ENCODE measurements around the gene ECI1. TPM values are rescaled to one million over a fixed set of nuclear protein-coding genes. Genes with fewer than 3 reads are reported as not detected.
"Not testable (repeated sequence)": the region's sequence is repeated elsewhere in the genome, so short reads cannot be mapped to it uniquely, and the experiment has no call there.

The ECI1 gene
- total RNA-seq, 4 donors from 2014 or later, result 37.1 to 69.9 (median 54.5) TPM

DNA sequence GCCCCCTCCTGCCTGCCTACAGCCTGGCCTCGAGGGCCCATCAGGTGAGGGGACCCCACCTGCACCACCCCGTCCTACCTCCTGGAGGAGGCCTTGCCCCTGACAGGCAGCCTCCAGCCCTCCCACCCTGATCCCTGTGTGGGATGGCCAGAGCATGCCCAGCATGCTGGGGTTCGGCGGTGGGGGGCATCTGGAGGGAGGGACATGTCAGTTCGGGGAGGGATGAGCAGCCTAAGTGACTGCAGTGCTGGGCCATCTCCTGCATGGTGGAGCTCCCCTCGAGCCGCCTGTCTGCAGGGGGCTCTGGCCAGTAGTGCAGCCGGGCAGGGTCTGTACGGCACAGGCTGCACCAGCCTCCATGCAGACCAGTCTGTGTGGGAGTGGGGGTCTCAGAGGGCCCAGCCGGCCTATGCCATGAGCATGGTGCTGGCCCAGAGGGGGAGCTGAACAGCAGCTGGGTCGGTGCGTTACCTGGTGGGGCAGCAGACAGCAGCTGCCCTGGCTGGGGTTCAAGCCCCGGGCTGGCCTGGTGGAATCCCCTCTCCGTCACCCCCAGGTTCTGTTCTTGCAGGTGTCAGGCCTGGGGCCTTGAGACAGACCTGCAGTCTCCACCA is 20.6 kb upstream of the ECI1 start:
- no peak overlapping the region for H3K4me3 ChIP-seq (ENCODE audit: low read depth, poor library complexity, severe bottlenecking)
- intact Hi-C loops (cut with DNase I; ENCODE audit: low total_unique reads), result no loop called here
- TF ChIP-seq POLR2A (IDR thresholded peaks at IDR 0.05), result no peak
- no peak for DNase-seq (ENCODE audit: low spot score in 2 of 2)
- 90 to 93% methylated on average over 8 to 12 of the region's 14 CpGs for WGBS, 2 donors

DNA sequence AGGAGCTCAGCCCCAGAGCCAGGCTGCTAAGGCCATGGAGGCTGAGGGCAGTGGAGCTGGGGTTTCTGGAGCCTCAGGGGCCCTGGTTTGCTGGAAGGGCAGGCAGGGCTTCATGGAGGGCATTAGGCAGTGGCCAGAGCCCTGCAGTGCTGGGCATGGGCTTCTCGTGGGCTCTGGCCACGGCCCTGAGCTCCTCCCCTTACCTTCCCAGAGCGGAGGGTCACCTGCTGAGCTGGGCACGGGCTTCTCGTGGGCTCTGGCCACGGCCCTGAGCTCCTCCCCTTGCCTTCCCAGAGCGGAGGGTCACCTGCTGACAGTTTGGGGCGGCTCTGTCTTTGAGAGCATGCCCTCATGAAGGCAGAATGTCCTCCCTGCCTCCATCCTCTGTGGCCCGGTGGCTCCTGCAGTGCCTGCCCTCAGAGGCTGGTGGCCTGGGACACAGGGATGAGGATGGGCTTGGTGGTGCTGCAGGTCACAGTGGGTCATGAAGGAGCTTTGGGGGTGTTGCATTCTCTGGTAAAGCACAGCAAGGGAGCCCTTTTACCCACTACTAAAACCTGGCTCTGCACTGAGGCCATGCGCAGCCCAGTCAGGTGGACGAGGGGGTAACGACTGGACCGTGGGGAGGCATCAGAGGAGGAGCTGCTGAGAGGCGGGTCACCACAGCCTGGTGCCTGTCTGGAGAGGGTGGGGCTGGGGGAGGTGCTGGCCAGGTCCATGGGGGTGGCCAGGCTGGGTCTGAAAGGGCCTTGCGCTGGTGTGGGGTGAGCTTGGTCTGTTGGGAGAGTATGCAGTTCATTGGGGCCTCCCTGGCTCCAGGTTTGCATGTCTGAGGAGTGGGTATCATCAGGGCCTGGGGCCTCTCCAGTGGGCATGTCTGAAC is 19.4 kb upstream of the ECI1 start:
- WGBS, 2 donors, result 76 to 85% methylated on average over 14 to 15 of the region's 15 CpGs
- intact Hi-C loops (cut with DNase I; ENCODE audit: low total_unique reads), result no loop called here
- TF ChIP-seq CTCF (IDR thresholded peaks at IDR 0.05) (no peak), POLR2A (IDR thresholded peaks at IDR 0.05) (no peak)
- H3K4me3 ChIP-seq (ENCODE audit: low read depth, poor library complexity, severe bottlenecking), result no peak overlapping the region
- DNase-seq (ENCODE audit: low spot score in 2 of 2), result no peak

DNA sequence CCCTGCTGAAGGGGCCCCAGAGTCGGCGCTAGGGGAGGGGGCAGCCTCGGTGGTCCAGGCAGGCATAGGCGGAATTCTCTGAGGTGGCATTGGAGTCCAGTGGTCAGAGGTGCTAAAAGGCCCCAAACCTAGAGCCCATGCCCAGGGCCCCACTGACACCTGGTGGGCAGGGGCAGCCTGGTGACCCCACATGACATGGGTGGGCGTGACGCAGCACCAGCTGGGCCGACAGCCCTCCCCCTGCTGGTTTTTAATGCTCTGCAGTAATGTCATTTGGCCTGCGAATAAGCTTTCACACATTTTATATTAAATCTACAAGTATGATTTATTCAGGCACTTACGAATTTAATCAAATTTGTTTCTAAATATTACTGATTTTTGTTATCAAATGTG is 18.7 kb upstream of the ECI1 start:
- intact Hi-C loops (cut with DNase I; ENCODE audit: low total_unique reads), result no loop called here
- 77 to 84% methylated on average over 8 to 9 of the region's 9 CpGs for WGBS, 2 donors
- no peak for DNase-seq (ENCODE audit: low spot score in 2 of 2)
- TF ChIP-seq CTCF (IDR thresholded peaks at IDR 0.05), result no peak
- TF ChIP-seq POLR2A (IDR thresholded peaks at IDR 0.05), result no peak
- no peak overlapping the region for H3K4me3 ChIP-seq (ENCODE audit: low read depth, poor library complexity, severe bottlenecking)

- intact Hi-C loops (cut with DNase I; ENCODE audit: low total_unique reads), result no loop called here
- peak within 1 kb of the TSS; percentile 69 for H3K4me3 ChIP-seq (ENCODE audit: low read depth, poor library complexity, severe bottlenecking)
Observed at GRCh38 chr16:2267913-2268666, 16.7 kb upstream of the ECI1 start, which contains the start of gene RNPS1. Gene RNPS1 (minus strand): TSS chr16:2268126. CDS start chr16:2264643, 3,483 bp downstream.

DNA sequence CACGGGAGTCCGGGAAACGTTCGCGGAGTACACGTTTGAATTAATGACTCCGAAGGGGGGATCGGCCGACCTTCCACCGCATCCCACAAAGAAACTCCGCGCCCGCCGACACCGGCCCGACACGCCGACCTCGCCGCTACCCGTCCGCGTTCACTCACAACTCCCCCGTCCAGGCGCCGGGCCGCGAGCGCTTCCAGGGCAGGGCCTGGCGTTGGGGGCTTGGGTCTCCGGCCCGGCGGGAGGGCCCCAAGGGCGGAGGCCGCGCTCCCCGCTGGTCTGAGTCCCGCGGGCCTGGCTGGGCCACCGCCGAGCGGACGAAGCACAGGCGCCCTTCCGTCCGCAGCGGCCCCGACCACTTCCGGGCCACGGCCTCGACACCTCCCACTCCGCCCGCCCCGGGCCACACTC is 16.1 kb upstream of the ECI1 start:
- H3K4me3 ChIP-seq (ENCODE audit: low read depth, poor library complexity, severe bottlenecking), result peak overlapping the region; percentile 69
- WGBS, 2 donors, result 0 to 1% methylated on average over 10 to 26 of the region's 54 CpGs
- intact Hi-C loops (cut with DNase I; ENCODE audit: low total_unique reads); DNase-seq (ENCODE audit: low spot score in 2 of 2): not testable (repeated sequence)

More at GRCh38 chr16:2267913-2268666, 16.7 kb upstream of the ECI1 start, which contains the start of gene RNPS1:
- peak; percentile 94 to 99 for DNase-seq (ENCODE audit: low spot score in 2 of 2)
- WGBS, 2 donors, result 0% methylated on average over 29 to 61 of the region's 88 CpGs
- TF ChIP-seq POLR2A (IDR thresholded peaks at IDR 0.05), result peak in 1 of 2 donors; percentile 98
- TF ChIP-seq CTCF (IDR thresholded peaks at IDR 0.05), result peak in 1 of 3 donors; percentile 41

DNA sequence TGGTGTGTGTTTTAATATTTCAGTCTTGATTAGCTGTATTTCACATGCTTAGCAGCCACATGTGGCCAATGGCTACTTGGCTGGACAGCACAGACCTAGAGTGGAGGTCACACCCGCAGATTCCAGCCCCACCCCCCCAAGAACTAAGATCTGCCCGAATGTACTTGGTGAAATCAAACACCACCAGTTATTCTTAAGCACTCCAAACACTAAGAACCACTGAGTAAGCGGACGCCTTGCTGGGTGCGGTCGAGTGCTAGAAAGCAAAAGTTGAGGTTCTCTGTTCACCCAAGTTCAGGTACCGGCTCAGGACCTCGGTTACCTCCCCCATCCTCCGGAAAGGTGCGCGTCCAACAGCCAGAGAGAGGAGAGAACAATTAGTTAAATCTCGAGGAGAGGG is 15.5 kb upstream of the ECI1 start:
- H3K4me3 ChIP-seq (ENCODE audit: low read depth, poor library complexity, severe bottlenecking), result peak overlapping the region; percentile 69
- DNase-seq (ENCODE audit: low spot score in 2 of 2); intact Hi-C loops (cut with DNase I; ENCODE audit: low total_unique reads): not testable (repeated sequence)
- WGBS, 2 donors, result 2 to 7% methylated on average over 7 to 12 of the region's 12 CpGs

- intact Hi-C loops (cut with DNase I; ENCODE audit: low total_unique reads); H3K4me3 ChIP-seq (ENCODE audit: low read depth, poor library complexity, severe bottlenecking); DNase-seq (ENCODE audit: low spot score in 2 of 2): not testable (repeated sequence)
- WGBS, 2 donors, result 84 to 86% methylated on average over 14 of the region's 14 CpGs
Observed at GRCh38 chr16:2263026-2263425, 11.6 kb upstream of the ECI1 start.
